Vagina (tissue), 2 donors: ENCODE measurements around the gene SEMA4B.

Source experiments
- CTCF ChIP-seq, 3 experiments: fragments of 450-650 bp in 2 of 3; fragments of 200-600 bp in 1 of 3; sonication (generic) in 1 of 3; IDR thresholded peaks; one replicate each; pipeline ENCODE4 v1.5.1; 2017 to 2019; ENCODE audit warnings: antibody characterized with exemption in 3 of 3, mild to moderate bottlenecking in 2 of 3, moderate library complexity in 2 of 3
- POLR2A ChIP-seq, 2 donors: fragments of 450-650 bp; IDR thresholded peaks; one replicate each; pipeline ENCODE4 v1.6.1; 2017; ENCODE audit warnings: antibody characterized with exemption in 2 of 2, mild to moderate bottlenecking in 2 of 2, moderate library complexity in 2 of 2
- POLR2AphosphoS5 ChIP-seq, 2 donors: sonication (generic); formaldehyde crosslinking; IDR thresholded peaks; one replicate each; pipeline ENCODE4 v1.9.0; 2017; ENCODE audit warnings: antibody characterized with exemption in 2 of 2, mild to moderate bottlenecking in 2 of 2, low read depth in 1 of 2; ENCODE audit not compliant: insufficient read depth in 1 of 2

GRCh38 chr15:90257776-90258175 lies 56.6 kb downstream of the SEMA4B start:
- TF ChIP-seq POLR2A (IDR thresholded peaks at IDR 0.05) (no peak), CTCF (IDR thresholded peaks at IDR 0.05) (no peak), POLR2AphosphoS5 (IDR thresholded peaks at IDR 0.05; ENCODE audit: insufficient read depth in 1 of 2, low read depth in 1 of 2) (no peak)
